ENCODE data around the gene BCAS2. TPM values are rescaled to one million over a fixed set of nuclear protein-coding genes. Genes with fewer than 3 reads are reported as not detected.

Gene BCAS2
- polyA plus RNA-seq, 1 experiment = 11.0 TPM

GRCh38 chr1:114550336-114550735 is 31.1 kb downstream of the BCAS2 start:
- H3K36me3 ChIP-seq (ENCODE audit: control insufficient read depth, insufficient read depth, low read length) = no peaks in the 10 kb centered on the region
- no peak overlapping the region for H3K4me3 ChIP-seq (ENCODE audit: low read depth, low read length)
- H3K27me3 ChIP-seq (ENCODE audit: control insufficient read depth, insufficient read depth, low read length) = no peaks in the 10 kb centered on the region
- DNase-seq (ENCODE audit: low read depth) = no peak
- CTCF ChIA-PET = no interaction called here
- POLR2A ChIA-PET = no interaction called here
- no peak for TF ChIP-seq CTCF (IDR thresholded peaks at IDR 0.05; ENCODE audit: insufficient read depth, low read depth, low read length)

GRCh38 chr1:114549137-114549536 is 32.3 kb downstream of the BCAS2 start:
- no peaks in the 10 kb centered on the region for H3K36me3 ChIP-seq (ENCODE audit: control insufficient read depth, insufficient read depth, low read length)
- no peak for DNase-seq (ENCODE audit: low read depth)
- POLR2A ChIA-PET = no interaction called here
- CTCF ChIA-PET = interaction anchor here (0.6 kb wide), 1 partner anchor 57 kb away, joined by 3 read pairs; no protein-coding TSS in a partner anchor
- TF ChIP-seq CTCF (IDR thresholded peaks at IDR 0.05; ENCODE audit: insufficient read depth, low read depth, low read length) = no peak
- H3K4me3 ChIP-seq (ENCODE audit: low read depth, low read length) = no peak overlapping the region
- H3K27me3 ChIP-seq (ENCODE audit: control insufficient read depth, insufficient read depth, low read length) = no peaks in the 10 kb centered on the region

GRCh38 chr1:114547076-114547475 is 34.3 kb downstream of the BCAS2 start:
- CTCF ChIA-PET = no interaction called here

GRCh38 chr1:114545796-114546195 is 35.6 kb downstream of the BCAS2 start:
- ChIA-PET POLR2A (no interaction called here), CTCF (interaction anchor here (0.5 kb wide), 1 partner anchor 196 kb away, joined by 4 read pairs; no protein-coding TSS in a partner anchor)
- no peaks in the 10 kb centered on the region for H3K36me3 ChIP-seq (ENCODE audit: control insufficient read depth, insufficient read depth, low read length)
- TF ChIP-seq CTCF (IDR thresholded peaks at IDR 0.05; ENCODE audit: insufficient read depth, low read depth, low read length) = no peak
- no peak overlapping the region for H3K4me3 ChIP-seq (ENCODE audit: low read depth, low read length)
- no peaks in the 10 kb centered on the region for H3K27me3 ChIP-seq (ENCODE audit: control insufficient read depth, insufficient read depth, low read length)
- no peak for DNase-seq (ENCODE audit: low read depth)

More at GRCh38 chr1:114547076-114547475, 34.3 kb downstream of the BCAS2 start:
- Histone ChIP-seq H3K4me3 (ENCODE audit: low read depth, low read length) (no peak overlapping the region), H3K27me3 (ENCODE audit: control insufficient read depth, insufficient read depth, low read length) (no peaks in the 10 kb centered on the region), H3K36me3 (ENCODE audit: control insufficient read depth, insufficient read depth, low read length) (no peaks in the 10 kb centered on the region)
- no peak for TF ChIP-seq CTCF (IDR thresholded peaks at IDR 0.05; ENCODE audit: insufficient read depth, low read depth, low read length)
- DNase-seq (ENCODE audit: low read depth) = no peak
- POLR2A ChIA-PET = no interaction called here

GRCh38 chr1:114545315-114545714 is 36.1 kb downstream of the BCAS2 start:
- ChIA-PET POLR2A (no interaction called here), CTCF (no interaction called here)
- Histone ChIP-seq H3K4me3 (ENCODE audit: low read depth, low read length) (no peak overlapping the region), H3K27me3 (ENCODE audit: control insufficient read depth, insufficient read depth, low read length) (no peaks in the 10 kb centered on the region), H3K36me3 (ENCODE audit: control insufficient read depth, insufficient read depth, low read length) (no peaks in the 10 kb centered on the region)
- no peak for TF ChIP-seq CTCF (IDR thresholded peaks at IDR 0.05; ENCODE audit: insufficient read depth, low read depth, low read length)
- DNase-seq (ENCODE audit: low read depth) = no peak

Measured in BJ (cell line).